Fibroblast of peridontal ligament (primary cell): Measurements from ENCODE around the gene DDC.
"Not testable (repeated sequence)": the region's sequence is repeated elsewhere in the genome, so short reads cannot be mapped to it uniquely, and the experiment has no call there.

Experiments
- DNase-seq: peaks from one replicate; pipeline ENCODE4 v3.0.0-alpha.2; 2010; ENCODE audit errors: extremely low read depth

The DDC gene

DNA sequence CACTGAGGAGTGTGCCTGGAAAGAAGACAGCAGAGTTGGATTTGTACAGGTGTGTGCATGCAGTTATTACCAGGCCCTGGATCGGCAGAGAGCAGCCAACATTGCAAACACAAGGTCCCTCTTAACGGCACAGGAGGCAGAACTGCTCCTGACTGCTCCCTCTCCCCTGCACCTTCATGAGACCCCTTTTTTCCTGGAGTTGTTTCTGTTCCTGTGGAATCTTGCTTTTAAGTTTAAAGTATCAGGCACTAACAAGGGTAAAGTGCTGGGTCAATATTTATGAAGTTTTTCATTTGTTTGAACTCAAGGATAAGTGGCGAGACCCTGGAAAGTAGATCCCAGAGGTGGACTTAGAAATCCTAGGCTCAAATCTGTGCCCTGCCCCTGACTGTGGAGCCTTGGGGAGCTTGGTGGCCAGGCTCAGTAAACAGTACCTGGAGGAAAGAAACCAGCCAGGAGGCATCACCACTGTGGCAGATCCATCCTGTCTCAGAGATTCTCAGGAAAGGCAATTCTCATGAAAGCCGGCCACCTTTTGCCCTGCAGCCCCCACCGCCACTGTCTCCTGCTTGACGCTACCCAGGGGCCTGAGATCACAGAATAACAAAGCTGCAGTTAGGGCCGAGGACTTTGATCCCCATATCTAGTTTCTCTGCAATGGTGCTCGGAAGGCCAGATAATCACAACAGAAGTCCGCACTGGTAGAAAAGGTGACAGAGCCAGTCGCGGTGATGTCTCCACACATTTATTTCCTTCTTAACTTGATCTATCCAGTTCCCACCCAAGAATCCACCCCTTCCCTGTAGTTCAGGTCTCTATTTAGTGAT lies 36.7 kb downstream of the DDC start:
- no peak for DNase-seq

DNA sequence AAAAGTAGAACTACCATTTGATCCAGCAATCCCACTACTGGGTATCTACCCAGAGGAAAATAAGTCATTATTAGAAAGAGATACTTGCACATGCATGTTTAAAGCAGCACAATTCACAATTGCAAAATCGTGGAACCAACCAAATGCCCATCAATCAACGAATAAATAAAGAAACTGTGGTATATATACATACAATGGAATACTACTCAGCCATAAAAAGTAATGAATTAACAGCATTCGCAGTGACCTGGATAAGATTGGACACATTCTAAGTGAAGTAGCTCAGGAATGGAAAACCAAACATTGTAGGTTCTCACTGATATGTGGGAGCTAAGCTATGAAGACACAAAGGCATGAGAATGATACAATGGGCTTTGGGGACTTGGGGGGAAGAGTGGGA lies 45.9 kb downstream of the DDC start:
- DNase-seq = not testable (repeated sequence)

DNA sequence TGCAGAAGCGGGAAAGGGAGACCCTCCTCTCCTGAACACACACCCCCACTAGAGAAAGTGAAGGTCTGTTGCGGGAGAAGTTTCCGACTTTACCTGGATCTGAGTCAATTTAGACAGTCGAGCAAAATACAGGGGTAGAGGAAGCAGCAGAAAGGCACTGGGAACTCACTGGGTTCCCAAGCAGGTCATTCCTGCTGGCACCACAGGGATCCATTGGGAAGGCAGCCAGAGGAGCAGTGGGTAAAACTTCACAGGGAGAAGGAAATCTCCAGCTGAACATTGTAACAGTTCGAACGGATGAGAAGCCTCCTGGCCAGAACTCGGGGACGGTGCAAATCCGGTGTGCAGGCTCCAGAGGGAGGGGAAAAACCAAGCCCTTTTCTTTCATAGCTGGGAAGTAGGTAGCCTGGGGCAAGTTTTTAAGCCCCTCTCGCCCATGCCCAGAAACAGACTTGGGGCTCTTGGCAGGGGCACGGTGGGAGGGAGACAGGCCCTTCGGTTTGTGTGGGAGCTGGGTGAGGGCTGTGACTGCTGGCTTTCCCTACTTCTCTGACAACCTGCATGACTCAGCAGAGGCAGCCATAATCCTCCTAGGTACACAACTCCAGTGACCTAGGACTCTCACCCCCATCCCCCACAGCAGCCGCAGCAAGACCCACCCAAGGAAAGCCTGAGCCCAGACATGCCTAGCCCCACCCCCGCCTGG lies 51.9 kb downstream of the DDC start:
- DNase-seq = no peak

DNA sequence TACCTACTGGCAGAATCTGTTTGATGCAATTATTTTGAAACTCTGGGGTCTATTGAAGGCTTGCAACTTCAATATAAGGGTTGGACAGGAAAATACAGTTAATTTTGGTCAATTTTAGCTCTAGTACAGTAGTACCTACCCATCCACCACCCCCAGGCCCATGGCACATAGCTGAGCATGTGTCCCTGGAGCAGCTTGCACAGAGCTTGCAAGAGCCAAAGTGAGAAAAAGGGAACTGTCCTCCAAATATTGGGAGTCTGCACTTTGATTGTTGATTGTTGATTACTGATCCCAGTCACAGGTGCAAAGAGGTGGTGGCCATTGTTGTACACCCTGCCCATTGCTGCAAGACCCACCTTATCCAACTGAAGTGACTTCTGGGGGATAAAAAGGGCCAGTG lies 52.8 kb downstream of the DDC start:
- no peak for DNase-seq

DNA sequence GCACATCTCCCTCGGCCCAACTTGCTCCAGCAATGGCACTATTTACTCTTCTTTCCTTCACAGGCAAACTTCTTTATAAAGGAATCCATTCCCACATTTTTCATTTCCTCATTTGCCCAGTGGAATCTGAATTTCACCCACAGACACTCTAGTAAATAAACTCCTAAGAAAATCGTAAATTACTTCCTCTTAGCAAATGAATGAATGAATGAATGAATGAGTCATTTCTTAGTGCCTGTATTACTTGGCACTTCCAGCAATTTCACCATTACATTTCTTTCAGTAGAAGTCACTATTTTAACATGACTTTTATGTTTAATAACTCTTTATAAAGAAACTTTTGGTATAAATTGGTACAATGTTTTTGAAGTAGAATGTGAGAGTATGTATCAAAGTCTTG lies 55.7 kb downstream of the DDC start:
- no peak for DNase-seq

DNA sequence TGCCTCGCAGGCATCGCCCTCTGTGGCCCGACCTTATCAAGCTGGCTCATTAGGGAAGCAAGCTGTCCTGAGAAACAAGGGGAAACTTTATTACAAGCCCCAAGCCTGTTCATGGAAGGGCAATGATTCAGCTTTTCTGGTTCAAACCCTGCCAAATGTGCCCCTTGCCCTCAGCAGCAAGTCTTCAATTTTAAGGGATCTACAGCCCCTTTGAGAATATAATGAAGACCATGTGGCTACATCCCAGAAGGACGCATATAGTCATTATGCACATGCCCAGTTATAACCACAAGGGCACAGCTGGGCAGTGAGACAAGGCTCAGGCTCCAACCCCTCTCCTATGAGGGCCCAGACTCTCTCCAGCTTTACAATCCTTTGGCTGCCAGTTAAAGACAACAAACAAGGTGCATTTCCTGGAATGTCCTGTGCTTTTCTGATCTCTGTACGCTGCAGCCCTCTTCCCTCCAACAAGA lies 56.7 kb downstream of the DDC start:
- no peak for DNase-seq

DNA sequence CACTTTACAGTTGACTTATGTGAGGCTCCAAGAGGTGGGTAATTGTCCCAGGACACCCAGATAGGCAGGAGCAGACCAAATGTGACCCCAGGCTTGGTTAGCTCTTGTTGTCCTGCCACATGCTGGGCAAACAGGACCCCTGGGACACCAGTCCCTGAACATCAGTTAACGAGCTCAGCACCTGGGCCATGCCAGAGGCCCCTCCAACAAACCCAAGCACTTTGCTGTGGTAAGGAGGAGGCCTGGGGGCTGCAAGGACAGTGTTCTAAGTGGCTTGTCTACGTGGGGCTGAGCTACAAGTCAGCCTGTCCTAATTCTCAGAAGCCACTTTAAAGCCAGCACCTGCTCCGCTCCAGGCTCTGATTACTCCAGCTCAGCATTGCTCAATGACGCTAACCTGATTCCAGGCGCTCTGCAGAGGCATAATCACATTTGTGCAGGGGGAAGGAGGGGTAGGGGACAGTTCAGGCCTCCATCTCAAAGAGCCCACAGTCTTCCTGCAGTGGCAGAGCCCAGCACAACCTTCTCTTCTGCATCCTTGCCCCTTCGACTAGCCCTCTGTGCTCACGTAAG lies 57.2 kb downstream of the DDC start:
- DNase-seq = no peak

DNA sequence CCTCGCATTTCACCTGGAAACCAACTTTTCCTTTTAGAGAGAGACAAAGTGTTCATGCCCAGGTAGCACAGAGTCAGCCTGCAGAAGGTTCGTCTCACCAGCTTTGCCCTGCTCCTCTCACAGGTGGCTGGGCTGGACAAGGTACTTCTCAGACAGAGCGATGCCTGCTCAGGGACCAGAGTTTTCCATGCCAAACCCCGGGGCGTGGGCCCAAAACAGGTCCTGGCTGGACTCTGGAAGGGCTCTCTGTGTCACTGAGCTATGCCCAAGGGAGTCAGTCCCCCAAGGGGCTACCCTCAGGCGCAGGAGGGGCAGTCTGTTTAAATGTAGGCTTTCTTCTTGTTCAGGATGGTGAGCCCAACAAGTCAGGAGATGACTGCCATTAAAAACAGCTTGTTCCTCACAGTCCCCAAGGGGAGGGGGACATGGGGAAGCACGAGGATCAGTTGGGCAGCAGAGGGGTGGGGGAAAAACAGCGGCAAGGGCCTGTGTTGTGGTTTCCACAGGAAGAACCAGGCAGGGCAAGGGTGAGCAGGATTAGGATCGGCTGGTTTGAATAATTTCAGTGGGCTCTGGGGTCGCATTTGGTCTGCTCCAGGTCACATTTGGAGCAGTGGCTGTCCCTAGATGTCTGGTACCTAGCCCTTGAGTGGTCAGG lies 59.5 kb downstream of the DDC start:
- no peak for DNase-seq

DNA sequence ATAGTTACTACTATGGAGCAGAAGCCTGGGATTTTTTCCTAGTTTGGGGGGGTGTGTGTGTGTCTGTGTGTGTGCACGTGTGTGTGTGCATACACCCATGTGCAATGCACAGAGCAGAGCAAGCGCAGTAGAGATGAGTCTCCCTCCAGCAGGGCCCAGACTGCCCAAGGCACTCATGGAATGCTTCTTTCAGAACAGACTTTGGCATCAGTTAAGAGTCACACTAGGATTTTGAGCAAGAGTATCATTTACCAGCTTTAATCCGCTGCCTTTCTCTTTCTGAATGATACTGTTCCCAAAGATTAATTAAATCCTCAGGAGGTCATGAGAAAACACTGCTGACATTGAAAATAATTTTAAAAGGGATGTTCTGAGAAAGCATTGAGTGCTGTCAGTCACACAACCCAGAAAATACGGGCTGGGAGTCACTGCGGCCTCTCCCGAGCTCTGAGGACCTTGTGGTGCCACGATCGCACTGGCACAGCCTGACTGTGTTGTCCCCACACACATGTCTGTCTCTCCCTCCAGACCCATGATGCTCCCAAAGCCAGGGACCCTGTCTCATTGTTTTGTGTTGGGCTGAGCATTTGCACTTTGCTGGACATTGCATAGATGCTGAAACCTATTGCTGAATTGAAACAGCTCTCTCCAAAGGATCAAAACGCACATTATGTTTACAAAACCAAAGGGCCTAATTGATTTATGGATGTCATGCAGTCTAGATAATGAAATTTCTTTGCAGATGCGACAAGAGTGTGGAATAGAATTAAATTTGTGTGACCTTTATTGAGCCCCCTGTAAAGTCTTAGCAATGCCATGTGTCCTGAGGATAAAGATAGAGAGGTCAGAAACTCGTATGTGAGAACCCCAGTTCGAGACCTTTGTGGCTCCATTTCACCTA lies 60.3 kb downstream of the DDC start:
- DNase-seq = no peak

DNA sequence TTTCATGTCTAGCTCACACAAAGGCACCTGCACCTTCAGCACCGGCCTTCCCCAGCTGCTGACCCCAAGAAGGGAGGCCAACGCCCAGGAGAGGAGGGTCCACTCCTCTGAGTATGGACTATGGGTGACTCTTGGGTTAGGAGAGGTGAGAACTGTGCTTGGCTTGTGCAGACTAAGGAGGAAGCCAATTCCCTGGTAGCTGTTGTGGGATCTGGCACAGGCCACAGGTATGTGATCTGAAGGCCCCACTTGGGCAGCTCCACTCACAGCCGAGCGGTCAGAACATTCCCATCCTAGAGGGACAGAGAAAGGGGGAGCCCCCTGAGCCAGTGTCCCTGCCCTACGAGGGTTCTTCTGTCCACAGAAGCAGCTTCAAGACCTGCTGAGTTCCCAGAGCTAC lies 62.3 kb downstream of the DDC start:
- no peak for DNase-seq

DNA sequence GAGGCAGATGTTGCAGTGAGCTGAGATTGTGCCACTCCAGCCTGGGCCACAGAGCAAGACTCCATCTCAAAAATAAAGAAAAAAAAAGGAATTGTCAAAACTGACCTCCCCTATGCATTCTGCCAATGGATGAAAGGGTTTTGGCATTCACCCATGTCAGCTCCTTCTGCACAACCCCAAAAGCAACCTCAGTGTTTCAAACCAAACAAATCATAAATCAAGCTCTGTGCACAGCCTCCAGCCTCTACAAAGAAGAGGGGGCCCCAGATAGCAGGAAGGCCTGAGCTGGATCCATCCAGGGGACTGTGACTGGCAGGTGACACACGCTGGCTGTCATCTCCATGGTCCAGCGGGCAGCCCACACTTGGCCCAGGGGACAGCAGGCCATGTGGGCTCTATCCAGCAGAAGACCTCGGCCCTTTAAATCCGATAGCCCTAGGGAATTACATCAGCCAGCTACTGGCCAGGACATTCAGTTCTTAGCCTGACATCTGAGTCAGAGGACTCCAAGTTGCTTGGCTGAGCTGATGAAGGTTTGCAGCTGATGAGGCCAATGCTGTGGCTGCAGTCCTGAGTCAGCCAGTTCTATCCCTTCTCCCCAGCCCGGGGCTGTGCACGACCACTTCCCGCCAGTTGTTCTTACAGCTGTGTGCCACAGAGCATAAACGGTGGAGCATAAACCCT lies 63.1 kb downstream of the DDC start:
- DNase-seq = peak; percentile 64

DNA sequence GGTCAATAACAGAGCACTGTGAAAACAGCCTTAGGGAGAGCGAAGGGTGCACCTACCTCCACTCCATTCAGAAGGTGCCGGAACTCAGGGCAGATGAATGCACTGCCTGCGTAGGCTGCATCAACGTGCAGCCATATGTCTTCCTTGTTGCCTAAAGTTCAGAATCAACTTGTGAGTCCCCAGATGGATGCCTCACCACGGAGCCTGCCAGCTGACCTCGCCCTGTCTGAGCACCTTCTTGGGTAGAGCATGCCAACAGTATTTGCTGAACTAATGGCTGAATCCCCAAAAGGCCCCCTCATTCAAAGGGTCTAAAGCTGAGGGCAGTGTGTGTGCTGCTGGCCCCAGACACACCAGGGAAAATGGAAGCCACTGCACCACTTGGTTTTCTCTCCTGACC lies 66.1 kb downstream of the DDC start:
- no peak for DNase-seq

DNA sequence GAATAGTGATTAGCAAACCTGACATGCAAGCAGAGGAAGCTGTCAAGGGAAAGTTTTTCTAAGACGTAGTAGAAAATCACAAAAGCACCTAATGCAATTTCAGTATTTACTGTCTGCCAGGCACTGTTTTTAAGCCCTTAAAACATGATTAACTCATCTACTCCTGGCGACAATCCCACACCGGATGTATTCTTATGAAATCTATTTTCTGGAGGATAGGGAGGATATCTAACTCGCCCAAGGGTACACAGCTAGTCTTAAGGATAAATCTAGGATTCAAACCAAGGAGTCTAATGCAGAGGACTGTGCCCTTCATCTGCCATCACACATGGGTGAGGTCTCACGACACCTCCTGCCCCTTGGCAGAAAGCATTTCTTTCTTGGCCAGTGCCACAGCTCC lies 67.2 kb downstream of the DDC start:
- DNase-seq = peak; percentile 5

DNA sequence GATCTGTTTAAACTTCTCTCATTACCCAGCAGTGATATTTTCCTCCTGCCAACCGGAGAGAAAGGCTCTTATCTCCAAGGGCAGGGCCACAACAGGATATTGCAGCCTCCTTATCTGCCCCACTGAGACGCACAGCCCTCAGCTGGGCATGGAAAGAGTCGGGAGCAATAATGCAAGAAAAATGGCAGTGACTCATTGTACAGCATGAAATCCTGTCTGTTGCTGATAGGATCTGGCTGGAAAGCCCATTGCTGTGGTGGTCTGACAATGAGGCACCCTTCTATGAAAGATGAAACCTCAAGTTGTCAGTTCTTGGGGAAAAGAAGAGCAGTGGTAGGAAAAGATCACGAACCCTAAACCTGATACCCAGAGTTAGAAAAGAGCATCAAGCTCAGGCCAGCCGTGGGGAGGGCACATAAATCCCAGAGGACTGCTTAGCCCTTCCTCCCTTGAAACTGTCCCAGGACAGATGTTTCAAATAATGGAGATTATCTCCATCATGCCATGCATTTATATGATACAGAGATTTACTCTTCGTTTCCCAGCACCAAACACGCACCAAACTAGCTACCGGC lies 68.0 kb downstream of the DDC start:
- DNase-seq = no peak

DNA sequence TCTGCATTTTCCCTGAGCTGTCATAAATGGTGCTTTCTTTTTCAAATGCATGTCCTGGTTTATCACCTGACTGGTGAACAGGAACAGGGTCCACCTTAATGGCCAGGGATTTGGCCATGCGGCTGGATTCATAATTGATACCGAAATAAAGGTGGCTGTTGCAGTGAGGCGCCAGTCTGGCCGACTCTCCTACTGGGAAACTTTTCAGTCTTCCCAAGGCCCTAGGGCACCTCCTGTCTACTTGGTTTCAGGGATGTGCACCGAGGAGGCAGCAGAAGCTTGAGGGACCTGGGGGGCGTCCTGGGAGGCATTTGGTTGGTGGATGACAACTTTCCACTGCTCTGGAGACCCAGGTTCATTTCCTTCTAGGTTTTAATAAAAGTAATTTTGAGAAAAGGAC lies 68.6 kb downstream of the DDC start:
- no peak for DNase-seq

DNA sequence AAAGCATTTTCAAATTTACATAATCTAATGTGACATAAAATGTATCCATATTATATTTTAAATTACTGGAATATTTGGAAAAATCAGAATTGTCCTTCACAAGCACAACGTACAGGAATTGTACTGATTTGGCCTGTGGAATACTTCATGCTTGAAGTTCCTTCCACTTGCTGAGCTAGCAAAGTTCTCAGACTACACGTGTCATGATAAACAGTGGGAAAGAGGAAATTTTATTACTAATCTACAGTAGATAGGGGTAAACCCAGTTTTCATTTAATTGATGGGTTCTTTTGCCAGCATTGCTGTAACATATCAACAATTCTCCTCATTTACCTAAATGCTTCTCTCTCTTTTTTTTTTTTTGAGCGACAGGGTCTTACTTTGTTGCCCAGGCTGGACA lies 69.5 kb downstream of the DDC start:
- DNase-seq = no peak

DNA sequence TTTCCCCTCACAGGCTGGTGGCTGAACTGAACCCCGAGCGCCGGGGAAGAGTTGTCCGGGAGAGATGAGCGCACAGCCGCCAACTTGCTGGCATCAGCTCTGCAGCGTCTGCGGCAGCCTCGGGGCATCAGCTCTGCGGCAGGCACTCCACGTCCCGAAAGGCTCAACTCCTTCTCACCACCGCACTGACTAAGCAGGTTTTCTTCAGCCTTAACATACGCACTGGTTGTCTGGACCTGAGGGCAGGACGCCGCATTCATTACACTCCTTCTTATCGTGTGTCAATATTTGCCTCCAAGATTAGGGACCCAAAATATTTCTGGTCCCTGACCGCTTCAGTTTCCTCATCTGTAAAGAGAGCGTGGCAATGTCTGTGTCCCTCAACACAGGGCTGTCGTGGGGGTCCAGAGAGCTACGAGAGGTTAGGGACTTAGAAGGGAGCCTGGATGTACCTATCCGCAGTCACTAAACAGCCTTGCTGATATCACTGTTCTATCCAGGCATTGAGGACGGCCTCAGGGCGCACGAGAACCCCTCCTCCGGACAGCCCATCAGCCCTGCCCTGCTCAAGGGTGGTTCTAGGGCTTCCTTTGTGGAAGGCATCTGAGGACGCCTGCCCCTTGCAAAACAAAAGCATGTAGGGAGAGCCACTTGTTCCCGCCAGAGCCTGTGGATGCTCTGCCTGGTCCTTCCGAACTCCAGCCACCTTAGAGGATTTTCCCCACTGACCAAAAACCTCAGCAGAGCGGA lies 72.3 kb downstream of the DDC start:
- DNase-seq = no peak

DNA sequence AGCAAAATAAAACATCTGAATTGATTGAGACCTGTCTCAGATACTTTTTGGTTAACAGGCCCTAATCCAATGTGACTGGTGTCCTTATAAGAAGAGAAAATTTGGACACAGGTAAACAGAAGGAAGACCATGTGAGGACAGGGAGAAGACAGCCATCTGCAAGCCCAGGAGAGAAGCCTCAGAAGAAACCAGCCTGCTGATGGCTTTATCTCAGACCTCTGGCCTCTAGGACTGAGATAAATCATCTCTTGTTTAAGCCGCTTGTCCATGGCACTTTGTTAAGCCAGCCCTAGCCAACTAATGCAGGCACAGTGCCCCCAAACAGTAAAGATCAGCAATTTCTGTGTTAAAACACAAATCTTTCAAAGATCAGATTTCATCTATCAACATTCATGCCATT lies 73.3 kb downstream of the DDC start:
- no peak for DNase-seq

DNA sequence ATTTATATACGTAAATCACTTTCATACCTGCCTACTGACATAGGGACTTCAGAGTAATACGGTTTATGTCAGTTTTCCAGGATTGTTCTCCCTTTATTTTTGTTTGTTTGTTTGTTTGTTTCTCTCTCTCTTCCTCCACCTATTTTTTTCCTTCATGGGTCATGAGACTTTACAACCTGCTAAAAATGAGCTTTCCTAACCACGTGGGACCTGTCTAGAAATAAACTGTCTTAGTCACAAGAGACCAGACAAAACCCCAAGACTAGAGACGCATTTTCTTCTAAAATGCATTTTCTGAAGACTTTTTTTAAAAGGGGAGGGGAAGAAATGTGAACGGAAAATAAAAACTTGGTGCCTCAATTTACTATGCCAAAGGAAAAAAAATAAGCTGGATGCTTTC lies 74.0 kb downstream of the DDC start:
- DNase-seq = no peak

DNA sequence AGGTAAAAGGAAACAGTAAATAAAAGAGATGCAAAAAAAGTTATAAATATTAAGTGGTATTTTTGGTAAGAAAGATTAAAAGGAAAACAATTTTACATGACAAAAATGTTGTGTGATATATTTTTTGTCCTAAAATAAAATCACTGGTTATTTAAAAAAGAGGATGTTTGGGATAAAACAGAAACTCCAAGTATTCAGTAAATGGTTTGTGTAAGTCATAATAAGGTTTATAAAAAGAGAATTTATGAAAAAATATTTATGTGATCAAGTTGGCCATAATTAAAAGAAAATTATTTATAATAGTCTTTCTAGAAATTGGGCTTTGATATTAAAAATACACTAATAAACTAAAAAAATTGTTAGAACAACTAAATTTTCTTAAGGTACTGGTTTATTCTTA lies 76.8 kb downstream of the DDC start:
- no peak for DNase-seq
